AG09309 (cell line): ENCODE results near the gene ITPR1.

ENCODE experiments used
- DNase-seq: peaks from one replicate; pipeline ENCODE4 v3.0.0-alpha.2; 2010; ENCODE audit warnings: low read depth
- H3K4me3 ChIP-seq: 2 replicates; pipeline ENCODE4 v1.5.1; 2011; ENCODE audit warnings: mild to moderate bottlenecking, low read depth, low read length, moderate library complexity; ENCODE audit not compliant: control insufficient read depth
- TF ChIP-seq, protein P1 (sequence below): IDR thresholded peaks from 2 replicates; pipeline ENCODE4 v1.5.1; 2011; ENCODE audit warnings: mild to moderate bottlenecking, low read depth, low read length, inconsistent platforms; ENCODE audit not compliant: insufficient read depth, control insufficient read depth; ENCODE audit errors: missing control alignments

The ITPR1 gene

GRCh38 chr3:4514916-4515315, 21.8 kb downstream of the ITPR1 start:
- DNase-seq, result no peak
- no peak overlapping the region for H3K4me3 ChIP-seq
- TF ChIP-seq, protein P1, sequence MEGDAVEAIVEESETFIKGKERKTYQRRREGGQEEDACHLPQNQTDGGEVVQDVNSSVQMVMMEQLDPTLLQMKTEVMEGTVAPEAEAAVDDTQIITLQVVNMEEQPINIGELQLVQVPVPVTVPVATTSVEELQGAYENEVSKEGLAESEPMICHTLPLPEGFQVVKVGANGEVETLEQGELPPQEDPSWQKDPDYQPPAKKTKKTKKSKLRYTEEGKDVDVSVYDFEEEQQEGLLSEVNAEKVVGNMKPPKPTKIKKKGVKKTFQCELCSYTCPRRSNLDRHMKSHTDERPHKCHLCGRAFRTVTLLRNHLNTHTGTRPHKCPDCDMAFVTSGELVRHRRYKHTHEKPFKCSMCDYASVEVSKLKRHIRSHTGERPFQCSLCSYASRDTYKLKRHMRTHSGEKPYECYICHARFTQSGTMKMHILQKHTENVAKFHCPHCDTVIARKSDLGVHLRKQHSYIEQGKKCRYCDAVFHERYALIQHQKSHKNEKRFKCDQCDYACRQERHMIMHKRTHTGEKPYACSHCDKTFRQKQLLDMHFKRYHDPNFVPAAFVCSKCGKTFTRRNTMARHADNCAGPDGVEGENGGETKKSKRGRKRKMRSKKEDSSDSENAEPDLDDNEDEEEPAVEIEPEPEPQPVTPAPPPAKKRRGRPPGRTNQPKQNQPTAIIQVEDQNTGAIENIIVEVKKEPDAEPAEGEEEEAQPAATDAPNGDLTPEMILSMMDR, result no peak

- no peak overlapping the region for H3K4me3 ChIP-seq
- no peak for DNase-seq
- TF ChIP-seq, protein P1, result no peak
Measured at GRCh38 chr3:4515916-4516579, 22.9 kb downstream of the ITPR1 start.

DNA sequence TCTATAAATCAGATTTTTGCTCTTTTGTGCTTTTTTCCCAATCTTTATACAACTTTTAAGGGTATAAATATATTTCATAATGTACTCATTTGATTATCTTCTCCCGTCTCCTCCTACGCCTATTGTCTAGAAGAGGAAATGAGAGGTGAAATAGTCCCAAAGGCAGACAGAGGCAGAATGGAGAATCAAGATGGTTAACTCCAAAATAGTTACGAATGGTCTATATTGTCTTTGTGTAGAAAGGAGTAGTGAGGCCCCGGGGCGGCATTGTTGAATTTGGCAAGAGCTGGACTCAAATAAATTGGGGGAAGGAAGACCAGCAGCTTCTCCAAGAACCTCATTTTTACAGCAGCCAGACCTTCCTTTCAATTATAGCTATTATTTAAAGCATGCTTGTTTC, 23.9 kb downstream of the ITPR1 start:
- no peak overlapping the region for H3K4me3 ChIP-seq
- TF ChIP-seq, protein P1, result no peak
- DNase-seq, result no peak

- no peak overlapping the region for H3K4me3 ChIP-seq
- TF ChIP-seq, protein P1, result no peak
- DNase-seq, result no peak
Measured at GRCh38 chr3:4517643-4518311, 24.6 kb downstream of the ITPR1 start.

GRCh38 chr3:4520033-4520816, 27.1 kb downstream of the ITPR1 start:
- TF ChIP-seq, protein P1, result no peak
- no peak for DNase-seq
- H3K4me3 ChIP-seq, result no peak overlapping the region

DNA sequence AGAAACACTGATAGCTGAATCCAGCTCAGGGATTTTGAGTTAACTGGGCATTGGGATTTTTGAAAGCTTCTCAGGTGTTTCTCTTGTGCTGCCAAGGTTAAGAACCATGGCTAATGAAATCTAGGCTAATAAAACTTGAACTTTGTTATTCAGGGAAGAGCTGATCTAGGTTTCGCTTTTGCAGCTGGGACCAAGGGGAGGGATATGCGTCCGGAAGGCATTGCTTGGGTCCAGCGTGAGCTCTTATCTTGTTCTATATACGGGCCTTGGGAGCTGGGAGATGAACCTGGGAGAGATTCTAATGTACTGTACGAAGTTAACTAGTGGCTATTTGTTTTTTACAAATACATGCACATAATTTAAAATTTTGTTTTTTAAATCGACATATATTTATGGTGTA, 29.8 kb downstream of the ITPR1 start:
- H3K4me3 ChIP-seq, result no peak overlapping the region
- no peak for DNase-seq
- TF ChIP-seq, protein P1, result no peak
